ENCODE data around the gene MED1.
"Not testable (repeated sequence)": the region's sequence is repeated elsewhere in the genome, so short reads cannot be mapped to it uniquely, and the experiment has no call there.

The MED1 gene

GRCh38 chr17:39450847-39451581, at the start of gene MED1:
Gene MED1 (minus strand): TSS chr17:39451263. CDS start chr17:39451062, 201 bp downstream.
- peak; percentile 96 for DNase-seq (ENCODE audit: low spot score)

- not testable (repeated sequence) for DNase-seq (ENCODE audit: low spot score)
Measured at GRCh38 chr17:39496921-39497320, 45.9 kb upstream of the MED1 start.

GRCh38 chr17:39487946-39488345, 36.9 kb upstream of the MED1 start:
- DNase-seq (ENCODE audit: low spot score): no peak

GRCh38 chr17:39487490-39487889, 36.4 kb upstream of the MED1 start:
- DNase-seq (ENCODE audit: low spot score): not testable (repeated sequence)

- no peak for DNase-seq (ENCODE audit: low spot score)
Measured at GRCh38 chr17:39486242-39486641, 35.2 kb upstream of the MED1 start.

- DNase-seq (ENCODE audit: low spot score): no peak
Measured at GRCh38 chr17:39485555-39485954, 34.5 kb upstream of the MED1 start.

- no peak for DNase-seq (ENCODE audit: low spot score)
Measured at GRCh38 chr17:39484178-39484577, 33.1 kb upstream of the MED1 start.

- DNase-seq (ENCODE audit: low spot score): no peak
Measured at GRCh38 chr17:39483506-39483905, 32.4 kb upstream of the MED1 start.

GRCh38 chr17:39479631-39480030, 28.6 kb upstream of the MED1 start:
- not testable (repeated sequence) for DNase-seq (ENCODE audit: low spot score)

- DNase-seq (ENCODE audit: low spot score): no peak
Measured at GRCh38 chr17:39473310-39473709, 22.2 kb upstream of the MED1 start.

- not testable (repeated sequence) for DNase-seq (ENCODE audit: low spot score)
Measured at GRCh38 chr17:39468610-39469009, 17.5 kb upstream of the MED1 start.

- not testable (repeated sequence) for DNase-seq (ENCODE audit: low spot score)
Measured at GRCh38 chr17:39464639-39465181, 13.6 kb upstream of the MED1 start.

GRCh38 chr17:39462631-39463375, 11.7 kb upstream of the MED1 start:
- DNase-seq (ENCODE audit: low spot score): peak; percentile 66

- DNase-seq (ENCODE audit: low spot score): no peak
Measured at GRCh38 chr17:39461926-39462569, 11.0 kb upstream of the MED1 start.

- DNase-seq (ENCODE audit: low spot score): peak; percentile 98
Measured at GRCh38 chr17:39461113-39461925, 10.3 kb upstream of the MED1 start, which contains the start of gene CDK12. Gene CDK12 (plus strand): TSS chr17:39461486. CDS start chr17:39462072, 586 bp downstream.

GRCh38 chr17:39455919-39456318, 4.9 kb upstream of the MED1 start:
- no peak for DNase-seq (ENCODE audit: low spot score)

- no peak for DNase-seq (ENCODE audit: low spot score)
Measured at GRCh38 chr17:39450051-39450450, 1.0 kb downstream of the MED1 start.

GRCh38 chr17:39447561-39447960, 3.5 kb downstream of the MED1 start:
- DNase-seq (ENCODE audit: low spot score): no peak

GRCh38 chr17:39443326-39443725, 7.7 kb downstream of the MED1 start:
- DNase-seq (ENCODE audit: low spot score): no peak

- DNase-seq (ENCODE audit: low spot score): not testable (repeated sequence)
Measured at GRCh38 chr17:39439868-39440267, 11.2 kb downstream of the MED1 start.

- DNase-seq (ENCODE audit: low spot score): no peak
Measured at GRCh38 chr17:39429600-39429999, 21.5 kb downstream of the MED1 start.

GRCh38 chr17:39416141-39416540, 34.9 kb downstream of the MED1 start:
- no peak for DNase-seq (ENCODE audit: low spot score)
